Activated CD4-positive, alpha-beta T cell treated with anti-CD3 and anti-CD28 coated beads, Interleukin-2, amount 10 ng/mL, durations not matched to agents 7 days and 5 days (primary cell): ENCODE measurements around the gene GMPR2. TPM values are rescaled to one million over a fixed set of nuclear protein-coding genes. Genes with fewer than 3 reads are reported as not detected.

Experiments used
- CTCF ChIA-PET: fragments of 350-600 bp; sonication (Branson Sonifier 250); formaldehyde crosslinking; loops from one replicate; lab custom pipeline; 2021; ENCODE audit warnings: antibody characterized with exemption; lab: Charles Lee
- POLR2A ChIA-PET: fragments of 350-600 bp; sonication (Branson Sonifier 250); formaldehyde crosslinking; loops from one replicate; lab custom pipeline; 2021; ENCODE audit warnings: antibody characterized with exemption; lab: Charles Lee
- DNase-seq: peaks from one replicate; pipeline ENCODE4 v3.0.0-alpha.2; 2020
- H3K27ac Mint-ChIP-seq: one replicate; pipeline ENCODE4 v1.8.0; 2021; ENCODE audit warnings: mild to moderate bottlenecking, moderate library complexity, mixed read lengths
- H3K27me3 Mint-ChIP-seq: one replicate; pipeline ENCODE4 v1.8.0; 2021; ENCODE audit warnings: mixed read lengths
- H3K36me3 Mint-ChIP-seq: one replicate; pipeline ENCODE4 v1.8.0; 2021; ENCODE audit warnings: low read depth, mixed read lengths
- H3K4me1 Mint-ChIP-seq: one replicate; pipeline ENCODE4 v1.8.0; 2021; ENCODE audit warnings: mixed read lengths
- H3K4me3 Mint-ChIP-seq: one replicate; pipeline ENCODE4 v1.8.0; 2021; ENCODE audit warnings: mild to moderate bottlenecking, moderate library complexity, mixed read lengths
- H3K9me3 Mint-ChIP-seq: one replicate; pipeline ENCODE4 v1.8.0; 2021; ENCODE audit warnings: mixed read lengths
- total RNA-seq, 2 experiments: library from RNA; stranded (reverse); gene quantifications; one replicate each; pipeline ENCODE4 v1.2.3, GENCODE V29; 2021

Gene GMPR2
- total RNA-seq, result 10 to 100 TPM; 72.0 to 74.5 TPM

DNA sequence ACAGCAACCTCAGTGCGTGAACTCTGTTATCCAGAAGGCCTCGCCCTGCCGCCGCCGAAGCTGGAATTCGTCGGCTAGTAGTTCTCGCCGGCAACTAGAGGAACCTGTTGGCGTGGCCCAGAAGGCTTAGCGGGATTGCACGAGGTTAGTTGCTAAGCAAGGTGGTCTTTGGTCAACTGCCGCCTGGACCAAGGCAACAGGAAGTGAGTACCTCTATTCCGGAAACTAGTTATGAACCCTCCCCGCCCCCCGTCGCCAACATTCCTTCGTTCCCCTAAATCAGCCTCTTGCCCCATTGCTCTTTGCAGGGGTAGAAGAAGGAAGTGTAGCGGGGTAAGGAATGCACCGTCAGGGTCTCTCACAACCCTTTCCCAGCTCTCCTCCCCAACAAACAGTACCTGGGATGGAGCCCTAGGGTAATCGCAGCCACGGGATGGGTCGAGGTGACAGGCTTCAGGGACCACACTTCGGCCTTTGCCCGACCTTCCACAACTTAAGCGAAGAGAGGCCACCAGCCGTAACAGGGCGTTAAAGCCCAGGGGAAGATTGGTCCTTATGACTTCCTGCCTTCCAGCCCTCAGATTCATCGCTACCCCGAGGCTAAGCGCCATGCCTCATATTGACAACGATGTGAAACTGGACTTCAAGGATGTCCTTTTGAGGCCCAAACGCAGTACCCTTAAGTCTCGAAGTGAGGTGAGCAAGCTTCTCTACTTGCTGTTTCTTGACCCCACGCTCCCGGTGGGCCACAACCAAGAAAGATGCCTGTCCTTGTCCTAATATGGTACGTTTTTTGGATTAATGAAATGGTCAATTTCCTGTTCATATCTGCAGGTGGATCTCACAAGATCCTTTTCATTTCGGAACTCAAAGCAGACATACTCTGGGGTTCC lies at the start of gene GMPR2:
TSS of gene GMPR2 (plus strand) at position 285 of the 893 bp plus-strand sequence. CDS start at position 610, 325 bp downstream.
- peak; percentile 35 for DNase-seq
- peaks cover 61% of the 10 kb centered on the region for H3K4me1 Mint-ChIP-seq
- H3K27me3 Mint-ChIP-seq, result no peaks in the 10 kb centered on the region
- H3K4me3 Mint-ChIP-seq, result peak within 1 kb of the TSS; percentile 97
- ChIA-PET POLR2A (interaction anchor here (0.7 to 1.2 kb wide), 2 partner anchors 10 to 38 kb away, joined by 3 to 5 read pairs; partner anchors contain the start of gene TINF2), CTCF (interaction anchor here (0.8 to 2.3 kb wide), 3 partner anchors 10 to 17 kb away, joined by 3 to 14 read pairs (median 4); partner anchors contain the start of genes MDP1 and TINF2)
- H3K36me3 Mint-ChIP-seq, result peaks cover 39% of the 10 kb centered on the region
- H3K9me3 Mint-ChIP-seq, result no peaks in the 10 kb centered on the region
- H3K27ac Mint-ChIP-seq, result peak within 1 kb of the TSS; percentile 93

GRCh38 chr14:24183014-24183481 lies 49.7 kb upstream of the GMPR2 start:
- Mint-ChIP-seq H3K4me1 (peaks cover 19% of the 10 kb centered on the region), H3K9me3 (no peaks in the 10 kb centered on the region), H3K27ac (no peak overlapping the region), H3K36me3 (peaks cover 41% of the 10 kb centered on the region), H3K4me3 (no peak overlapping the region), H3K27me3 (no peaks in the 10 kb centered on the region)
- DNase-seq, result no peak
- ChIA-PET CTCF (interaction anchor here (0.7 to 6.5 kb wide), 4 partner anchors 22 to 198 kb away, joined by 3 to 44 read pairs (median 22); partner anchors contain the start of genes IRF9 and MDP1), POLR2A (no interaction called here)

- no peak overlapping the region for H3K27ac Mint-ChIP-seq
- H3K9me3 Mint-ChIP-seq, result no peaks in the 10 kb centered on the region
- H3K4me3 Mint-ChIP-seq, result no peak overlapping the region
- ChIA-PET POLR2A (no interaction called here), CTCF (interaction anchor here (0.9 to 6.5 kb wide), 3 partner anchors 9 to 23 kb away, joined by 4 to 44 read pairs (median 11); partner anchors contain the start of gene IRF9)
- H3K4me1 Mint-ChIP-seq, result peaks cover 29% of the 10 kb centered on the region
- peaks cover 39% of the 10 kb centered on the region for H3K36me3 Mint-ChIP-seq
- H3K27me3 Mint-ChIP-seq, result no peaks in the 10 kb centered on the region
- DNase-seq, result no peak
Observed at GRCh38 chr14:24184104-24184970, 48.4 kb upstream of the GMPR2 start.

GRCh38 chr14:24185026-24185425 lies 47.7 kb upstream of the GMPR2 start:
- POLR2A ChIA-PET, result no interaction called here
- Mint-ChIP-seq H3K4me3 (no peak overlapping the region), H3K9me3 (no peaks in the 10 kb centered on the region), H3K27me3 (no peaks in the 10 kb centered on the region), H3K27ac (no peak overlapping the region), H3K36me3 (peaks cover 36% of the 10 kb centered on the region), H3K4me1 (peaks cover 33% of the 10 kb centered on the region)
- no peak for DNase-seq
- CTCF ChIA-PET, result interaction anchor here (0.9 to 6.5 kb wide), 6 partner anchors 9 to 76 kb away, joined by 3 to 44 read pairs (median 4); partner anchors contain the start of gene IRF9

- ChIA-PET CTCF (interaction anchor here (0.7 to 6.5 kb wide), 7 partner anchors 8 to 77 kb away, joined by 3 to 44 read pairs (median 4); partner anchors contain the start of gene IRF9), POLR2A (no interaction called here)
- no peaks in the 10 kb centered on the region for H3K27me3 Mint-ChIP-seq
- peaks cover 37% of the 10 kb centered on the region for H3K4me1 Mint-ChIP-seq
- H3K27ac Mint-ChIP-seq, result no peak overlapping the region
- DNase-seq, result no peak
- no peaks in the 10 kb centered on the region for H3K9me3 Mint-ChIP-seq
- peaks cover 39% of the 10 kb centered on the region for H3K36me3 Mint-ChIP-seq
- no peak overlapping the region for H3K4me3 Mint-ChIP-seq
Observed at GRCh38 chr14:24185741-24186140, 47.0 kb upstream of the GMPR2 start.

DNA sequence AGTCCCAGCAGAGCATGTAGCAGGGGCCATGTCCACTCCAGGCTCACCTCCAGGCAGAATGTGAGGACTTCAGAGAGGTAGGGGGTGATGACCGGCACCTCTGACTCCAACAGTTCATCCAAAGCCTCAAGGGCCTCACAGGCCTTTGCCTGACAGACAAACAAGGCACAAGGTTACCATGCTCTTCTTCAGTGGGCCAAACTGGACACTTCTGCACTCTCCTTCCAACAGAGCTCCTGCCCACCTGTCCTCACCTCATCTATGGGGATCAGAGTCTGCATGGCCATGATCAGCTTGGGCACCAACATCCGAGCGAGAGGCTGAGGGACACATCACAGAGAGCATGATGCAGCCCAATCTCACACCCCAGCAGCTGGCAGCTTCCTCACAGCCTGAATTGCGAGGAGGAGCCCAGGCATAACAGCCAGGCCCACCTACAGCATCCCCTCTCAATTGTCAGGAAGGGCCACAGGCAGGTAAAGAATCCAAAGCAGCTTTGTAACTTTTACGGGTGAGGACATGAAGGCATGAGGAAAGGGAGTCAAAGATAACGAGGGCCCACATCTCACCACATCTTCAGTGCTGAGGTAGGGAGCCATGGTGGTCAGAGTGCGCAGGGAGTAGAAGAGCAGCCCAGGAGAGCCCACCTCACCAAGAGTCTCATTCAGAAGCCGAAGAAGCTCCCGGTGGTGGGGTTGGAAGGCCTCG lies 45.7 kb upstream of the GMPR2 start:
- H3K36me3 Mint-ChIP-seq, result peaks cover 41% of the 10 kb centered on the region
- ChIA-PET CTCF (interaction anchor here (1.2 to 6.5 kb wide), 6 partner anchors 10 to 55 kb away, joined by 3 to 44 read pairs (median 8); partner anchors contain the start of genes IRF9 and TINF2), POLR2A (interaction anchor here (0.7 to 0.9 kb wide), 2 partner anchors 9 to 92 kb away, joined by 3 read pairs; partner anchors contain the start of gene TM9SF1)
- no peak for DNase-seq
- H3K9me3 Mint-ChIP-seq, result no peaks in the 10 kb centered on the region
- H3K27me3 Mint-ChIP-seq, result no peaks in the 10 kb centered on the region
- H3K27ac Mint-ChIP-seq, result peak overlapping the region; percentile 93
- H3K4me3 Mint-ChIP-seq, result peak overlapping the region; percentile 89
- H3K4me1 Mint-ChIP-seq, result peaks cover 44% of the 10 kb centered on the region

- Mint-ChIP-seq H3K4me1 (peaks cover 49% of the 10 kb centered on the region), H3K27me3 (no peaks in the 10 kb centered on the region), H3K36me3 (peaks cover 42% of the 10 kb centered on the region), H3K4me3 (peak overlapping the region; percentile 89), H3K27ac (peak overlapping the region; percentile 93), H3K9me3 (no peaks in the 10 kb centered on the region)
- DNase-seq, result no peak
- CTCF ChIA-PET, result interaction anchor here (1.2 to 6.5 kb wide), 7 partner anchors 14 to 109 kb away, joined by 3 to 44 read pairs (median 6); partner anchors contain the start of genes DCAF11, IRF9, NRL and TINF2
- POLR2A ChIA-PET, result no interaction called here
Observed at GRCh38 chr14:24187539-24187915, 45.2 kb upstream of the GMPR2 start.

DNA sequence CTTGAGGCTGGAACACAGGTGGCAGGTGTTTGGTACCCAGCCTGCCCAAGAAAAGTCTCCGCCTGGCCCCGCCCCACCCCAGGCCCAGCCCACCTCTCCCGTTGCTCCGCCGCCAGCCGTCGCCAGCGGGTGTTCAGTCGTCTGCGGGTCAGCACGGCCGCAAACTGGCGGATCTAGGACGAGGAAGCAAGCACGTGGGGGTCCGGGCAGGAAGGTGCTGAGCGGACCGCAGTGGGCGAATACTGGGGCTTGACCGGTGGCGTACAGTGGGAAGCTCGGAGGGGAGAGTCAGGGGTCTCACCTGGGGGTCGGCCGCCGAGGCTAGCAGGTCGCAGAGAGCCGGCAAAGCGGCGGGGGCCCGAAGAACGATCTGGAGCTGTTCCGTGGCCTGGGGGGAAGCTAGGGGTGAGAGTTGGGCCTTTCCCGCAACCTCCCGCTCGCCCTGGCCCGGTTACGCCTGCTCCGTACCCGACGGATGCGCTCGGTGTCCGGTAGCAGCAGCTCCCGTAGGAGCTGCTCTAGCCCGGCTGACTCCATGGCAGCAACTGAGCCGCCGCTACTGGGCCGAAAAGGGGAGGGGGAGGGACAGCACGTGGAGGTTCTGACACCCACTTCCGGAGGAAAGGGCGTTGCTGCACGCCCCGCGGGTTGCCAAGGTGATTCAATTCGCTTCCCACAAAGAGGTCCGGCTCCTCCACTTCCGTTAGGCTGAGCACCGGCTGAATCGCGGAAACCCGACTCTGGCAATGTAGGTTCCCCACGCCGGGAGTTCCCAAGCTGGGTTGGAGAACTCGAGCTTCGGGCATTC lies 44.3 kb upstream of the GMPR2 start, which contains the start of gene IPO4:
TSS of gene IPO4 (minus strand) at position 566 of the 808 bp plus-strand sequence. CDS start at position 537, 29 bp downstream.
- peak; percentile 97 for DNase-seq
- Mint-ChIP-seq H3K9me3 (no peaks in the 10 kb centered on the region), H3K36me3 (peaks cover 41% of the 10 kb centered on the region), H3K27ac (peak within 1 kb of the TSS; percentile 93), H3K4me3 (peak within 1 kb of the TSS; percentile 89), H3K4me1 (peaks cover 56% of the 10 kb centered on the region), H3K27me3 (no peaks in the 10 kb centered on the region)
- CTCF ChIA-PET, result interaction anchor here (0.6 to 6.5 kb wide), 10 partner anchors 13 to 108 kb away, joined by 3 to 44 read pairs (median 6); partner anchors contain the start of genes DCAF11, IRF9 and NRL
- POLR2A ChIA-PET, result interaction anchor here (0.7 to 1.0 kb wide), 2 partner anchors 27 to 47 kb away, joined by 4 read pairs; partner anchors contain the start of genes EMC9 and MDP1

DNA sequence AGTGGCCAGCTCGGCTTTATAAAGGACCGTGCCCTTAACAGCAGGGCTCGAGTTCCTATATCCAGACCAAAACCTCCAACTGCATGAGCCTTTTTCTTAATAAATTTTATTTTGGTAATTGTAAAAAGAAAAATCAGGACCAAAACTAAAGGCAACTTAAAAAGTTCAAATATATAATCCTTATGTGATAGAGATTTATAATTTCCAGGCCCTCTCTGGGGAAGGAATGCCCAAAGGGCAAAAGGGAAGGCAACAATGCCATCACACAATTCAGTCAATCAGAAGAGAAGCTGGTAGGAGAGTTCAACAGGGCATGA lies 43.7 kb upstream of the GMPR2 start:
- Mint-ChIP-seq H3K4me3 (peak overlapping the region; percentile 89), H3K4me1 (peaks cover 58% of the 10 kb centered on the region), H3K9me3 (no peaks in the 10 kb centered on the region), H3K36me3 (peaks cover 41% of the 10 kb centered on the region), H3K27ac (peak overlapping the region; percentile 93), H3K27me3 (no peaks in the 10 kb centered on the region)
- DNase-seq, result no peak
- ChIA-PET POLR2A (interaction anchor here (1.0 kb wide), 1 partner anchor 48 kb away, joined by 4 read pairs; the partner anchor contains the start of gene EMC9), CTCF (interaction anchor here (0.6 to 6.5 kb wide), 8 partner anchors 13 to 108 kb away, joined by 3 to 44 read pairs (median 6); partner anchors contain the start of genes DCAF11, IRF9 and NRL)

- no peak overlapping the region for H3K4me3 Mint-ChIP-seq
- peak overlapping the region; percentile 93 for H3K27ac Mint-ChIP-seq
- DNase-seq, result no peak
- H3K4me1 Mint-ChIP-seq, result peaks cover 62% of the 10 kb centered on the region
- CTCF ChIA-PET, result interaction anchor here (1.8 to 6.5 kb wide), 4 partner anchors 16 to 107 kb away, joined by 6 to 44 read pairs (median 6); partner anchors contain the start of genes DCAF11, IRF9 and NRL
- H3K36me3 Mint-ChIP-seq, result peaks cover 44% of the 10 kb centered on the region
- POLR2A ChIA-PET, result no interaction called here
- H3K9me3 Mint-ChIP-seq, result no peaks in the 10 kb centered on the region
- no peaks in the 10 kb centered on the region for H3K27me3 Mint-ChIP-seq
Observed at GRCh38 chr14:24189460-24189859, 43.3 kb upstream of the GMPR2 start.
